ENCODE data around the gene SLC6A6.

GRCh38 chr3:14389166-14389606 lies 13.2 kb upstream of the SLC6A6 start:
- no peak for TF ChIP-seq CTCF (IDR thresholded peaks at IDR 0.05)
- TF ChIP-seq POLR2A (IDR thresholded peaks at IDR 0.05): no peak

All from lower leg skin (tissue), 3 donors.